ENCODE results near the gene LCN2. TPM values are rescaled to one million over a fixed set of nuclear protein-coding genes. Genes with fewer than 3 reads are reported as not detected.
"Not testable (repeated sequence)": the region's sequence is repeated elsewhere in the genome, so short reads cannot be mapped to it uniquely, and the experiment has no call there.

Gene LCN2
- total RNA-seq, 1 donor from 2014 or later, result 14.3 TPM

- H3K4me3 ChIP-seq; DNase-seq; H3K27ac ChIP-seq; intact Hi-C loops (cut with DNase I); ATAC-seq; H3K9me3 ChIP-seq; H3K27me3 ChIP-seq; H3K4me1 ChIP-seq: not testable (repeated sequence)
- H3K36me3 ChIP-seq, result peaks cover 84% of the 10 kb centered on the region
- peak; percentile 43 for TF ChIP-seq CTCF (IDR thresholded peaks at IDR 0.05)
Observed at GRCh38 chr9:128181480-128181879, 32.2 kb downstream of the LCN2 start.

- DNase-seq (no peak), ATAC-seq (no peak)
- Histone ChIP-seq H3K4me1 (no peaks in the 10 kb centered on the region), H3K27ac (no peak overlapping the region), H3K27me3 (no peaks in the 10 kb centered on the region), H3K9me3 (no peaks in the 10 kb centered on the region), H3K4me3 (no peak overlapping the region), H3K36me3 (peaks cover 77% of the 10 kb centered on the region)
- intact Hi-C loops (cut with DNase I), result no loop called here
- no peak for TF ChIP-seq CTCF (IDR thresholded peaks at IDR 0.05)
Observed at GRCh38 chr9:128182893-128183588, 33.8 kb downstream of the LCN2 start.

- Histone ChIP-seq H3K36me3 (peaks cover 58% of the 10 kb centered on the region), H3K9me3 (no peaks in the 10 kb centered on the region), H3K4me3 (no peak overlapping the region), H3K27me3 (no peaks in the 10 kb centered on the region), H3K4me1 (peaks cover 11% of the 10 kb centered on the region), H3K27ac (no peak overlapping the region)
- DNase-seq, result no peak
- no peak for TF ChIP-seq CTCF (IDR thresholded peaks at IDR 0.05)
- ATAC-seq, result no peak
- intact Hi-C loops (cut with DNase I), result no loop called here
Observed at GRCh38 chr9:128185979-128186965, 37.0 kb downstream of the LCN2 start.

GRCh38 chr9:128187361-128187760 is 38.1 kb downstream of the LCN2 start:
- DNase-seq (no peak), ATAC-seq (no peak)
- no peak for TF ChIP-seq CTCF (IDR thresholded peaks at IDR 0.05)
- H3K36me3 ChIP-seq, result peaks cover 57% of the 10 kb centered on the region
- intact Hi-C loops (cut with DNase I), result no loop called here
- no peak overlapping the region for H3K4me3 ChIP-seq
- H3K27ac ChIP-seq, result no peak overlapping the region
- H3K4me1 ChIP-seq, result peaks cover 15% of the 10 kb centered on the region
- H3K9me3 ChIP-seq, result no peaks in the 10 kb centered on the region
- no peaks in the 10 kb centered on the region for H3K27me3 ChIP-seq

GRCh38 chr9:128188209-128188608 is 39.0 kb downstream of the LCN2 start:
- Histone ChIP-seq H3K4me3 (no peak overlapping the region), H3K9me3 (no peaks in the 10 kb centered on the region), H3K36me3 (peaks cover 49% of the 10 kb centered on the region), H3K27me3 (no peaks in the 10 kb centered on the region), H3K4me1 (peaks cover 18% of the 10 kb centered on the region), H3K27ac (no peak overlapping the region)
- no peak for DNase-seq
- ATAC-seq, result no peak
- no peak for TF ChIP-seq CTCF (IDR thresholded peaks at IDR 0.05)
- intact Hi-C loops (cut with DNase I), result no loop called here
